GM12874 (cell line): ENCODE measurements around the gene EDRF1.

Source experiments
- CTCF ChIP-seq: IDR thresholded peaks from 2 replicates; pipeline ENCODE4 v1.5.1; 2011; ENCODE audit warnings: low read depth, mild to moderate bottlenecking, control low read depth, low read length, moderate library complexity; ENCODE audit not compliant: insufficient read depth

The EDRF1 gene

GRCh38 chr10:125788156-125789034 lies 68.9 kb downstream of the EDRF1 start:
- TF ChIP-seq CTCF: no peak

GRCh38 chr10:125792342-125793300 lies 73.1 kb downstream of the EDRF1 start:
- no peak for TF ChIP-seq CTCF

GRCh38 chr10:125795128-125795527 lies 75.6 kb downstream of the EDRF1 start:
- TF ChIP-seq CTCF: no peak

GRCh38 chr10:125795637-125796190 lies 76.2 kb downstream of the EDRF1 start:
- TF ChIP-seq CTCF: no peak

- no peak for TF ChIP-seq CTCF
Measured at GRCh38 chr10:125797424-125797823, 77.9 kb downstream of the EDRF1 start.

GRCh38 chr10:125797994-125798662 lies 78.6 kb downstream of the EDRF1 start:
- TF ChIP-seq CTCF: no peak
